Suprapubic skin (tissue), 4 donors: ENCODE measurements around the gene INO80E. TPM values are rescaled to one million over a fixed set of nuclear protein-coding genes. Genes with fewer than 3 reads are reported as not detected.

Experiments
- DNase-seq, 2 donors: peaks; one replicate each; pipeline ENCODE4 v3.0.0-alpha.2; 2019; ENCODE audit warnings: low spot score in 2 of 2
- H3K27ac ChIP-seq: fragments of 200-600 bp; sonication (generic); one replicate; pipeline ENCODE4 v1.5.1; 2019
- H3K27me3 ChIP-seq: fragments of 200-600 bp; sonication (generic); one replicate; pipeline ENCODE4 v1.5.1; 2019
- H3K36me3 ChIP-seq: fragments of 200-600 bp; sonication (generic); one replicate; pipeline ENCODE4 v1.5.1; 2019
- H3K4me1 ChIP-seq: fragments of 200-600 bp; sonication (generic); one replicate; pipeline ENCODE4 v1.5.1; 2019
- H3K4me3 ChIP-seq: fragments of 200-600 bp; sonication (generic); one replicate; pipeline ENCODE4 v1.5.1; 2019; ENCODE audit warnings: mild to moderate bottlenecking
- H3K9me3 ChIP-seq: fragments of 200-600 bp; sonication (generic); one replicate; pipeline ENCODE4 v1.5.1; 2019
- CTCF ChIP-seq, 2 donors: fragments of 200-600 bp in 1 of 2; fragments of 450-650 bp in 1 of 2; sonication (generic) in 1 of 2; IDR thresholded peaks; one replicate each; pipeline ENCODE4 v1.5.1; 2016 to 2019; ENCODE audit warnings: antibody characterized with exemption in 2 of 2, mild to moderate bottlenecking in 1 of 2, moderate library complexity in 1 of 2
- EP300 ChIP-seq: sonication (generic); formaldehyde crosslinking; IDR thresholded peaks from one replicate; pipeline ENCODE4 v1.6.1; 2017; ENCODE audit warnings: antibody characterized with exemption
- POLR2A ChIP-seq, 2 donors: fragments of 450-650 bp; IDR thresholded peaks; one replicate each; pipeline ENCODE4 v1.6.1; 2017; ENCODE audit warnings: antibody characterized with exemption in 2 of 2, mild to moderate bottlenecking in 2 of 2, moderate library complexity in 2 of 2
- POLR2AphosphoS5 ChIP-seq, 3 donors: sonication (generic); formaldehyde crosslinking; IDR thresholded peaks; one replicate each; pipeline ENCODE4 v1.6.1; 2017; ENCODE audit warnings: antibody characterized with exemption in 3 of 3
- WGBS: methylation state at CpG from one replicate; pipeline ENCODE4 v1.1.5; 2018; 5-methylcytosine and 5-hydroxymethylcytosine counted together
- total RNA-seq, 4 donors: library from RNA; depleted of rRNA; stranded (reverse); fragments of >200 nt; gene quantifications; one replicate each; pipeline ENCODE4 v1.1.0, GENCODE V29; 2016

INO80E gene
- total RNA-seq, 4 donors from 2014 or later, result 48.2 to 58.7 (median 51.0) TPM

GRCh38 chr16:29995324-29995910 is 624 bp upstream of the INO80E start, which contains the start of gene HIRIP3:
HIRIP3 (minus strand) TSS chr16:29995617; CDS start chr16:29995605, 12 bp downstream.
- WGBS, result under 1% methylated on average over 52 of the region's 53 CpGs
- H3K4me1 ChIP-seq, result peaks cover 29% of the 10 kb centered on the region
- H3K9me3 ChIP-seq, result no peaks in the 10 kb centered on the region
- DNase-seq, result peak; percentile 92
- peak within 1 kb of the TSS; percentile 80 for H3K4me3 ChIP-seq
- peaks cover 52% of the 10 kb centered on the region for H3K36me3 ChIP-seq
- H3K27me3 ChIP-seq, result no peaks in the 10 kb centered on the region
- peak within 1 kb of the TSS; percentile 96 for H3K27ac ChIP-seq
- TF ChIP-seq POLR2AphosphoS5 (IDR thresholded peaks at IDR 0.05) (peak in 1 of 3 donors; percentile 65), CTCF (IDR thresholded peaks at IDR 0.05) (no peak)

- no peak for TF ChIP-seq POLR2AphosphoS5 (IDR thresholded peaks at IDR 0.05)
- TF ChIP-seq POLR2A (IDR thresholded peaks at IDR 0.05), result no peak
- TF ChIP-seq EP300, result no peak
- TF ChIP-seq CTCF (IDR thresholded peaks at IDR 0.05), result no peak
- no peak for DNase-seq
- H3K27me3 ChIP-seq, result no peaks in the 10 kb centered on the region
- peaks cover 29% of the 10 kb centered on the region for H3K4me1 ChIP-seq
- H3K4me3 ChIP-seq, result peak overlapping the region; percentile 80
- WGBS, result 31% methylated on average over 6 of the region's 9 CpGs
- H3K36me3 ChIP-seq, result peaks cover 52% of the 10 kb centered on the region
- no peak overlapping the region for H3K27ac ChIP-seq
- no peaks in the 10 kb centered on the region for H3K9me3 ChIP-seq
These were observed 767 bp downstream of the INO80E start for GRCh38 chr16:29996766-29997250.

GRCh38 chr16:29999605-30000004 is 3.6 kb downstream of the INO80E start:
- no peaks in the 10 kb centered on the region for H3K27me3 ChIP-seq
- WGBS, result 97% methylated on average over 6 of the region's 6 CpGs
- H3K36me3 ChIP-seq, result peaks cover 48% of the 10 kb centered on the region
- no peak overlapping the region for H3K4me3 ChIP-seq
- no peak for DNase-seq
- no peak overlapping the region for H3K27ac ChIP-seq
- TF ChIP-seq CTCF (IDR thresholded peaks at IDR 0.05) (no peak), POLR2A (IDR thresholded peaks at IDR 0.05) (no peak), EP300 (no peak), POLR2AphosphoS5 (IDR thresholded peaks at IDR 0.05) (no peak)
- no peaks in the 10 kb centered on the region for H3K9me3 ChIP-seq
- peaks cover 17% of the 10 kb centered on the region for H3K4me1 ChIP-seq

GRCh38 chr16:30000735-30001631 is 4.9 kb downstream of the INO80E start:
- peaks cover 10% of the 10 kb centered on the region for H3K4me1 ChIP-seq
- no peak overlapping the region for H3K4me3 ChIP-seq
- no peak overlapping the region for H3K27ac ChIP-seq
- TF ChIP-seq POLR2AphosphoS5 (IDR thresholded peaks at IDR 0.05) (no peak), POLR2A (IDR thresholded peaks at IDR 0.05) (no peak), EP300 (no peak), CTCF (IDR thresholded peaks at IDR 0.05) (no peak)
- H3K27me3 ChIP-seq, result no peaks in the 10 kb centered on the region
- DNase-seq, result no peak
- H3K9me3 ChIP-seq, result no peaks in the 10 kb centered on the region
- 84% methylated on average over 25 of the region's 33 CpGs for WGBS
- H3K36me3 ChIP-seq, result peaks cover 48% of the 10 kb centered on the region
